Measurements from ENCODE around the gene CTNNBL1.
"Not testable (repeated sequence)": the region's sequence is repeated elsewhere in the genome, so short reads cannot be mapped to it uniquely, and the experiment has no call there.

The CTNNBL1 gene

DNA sequence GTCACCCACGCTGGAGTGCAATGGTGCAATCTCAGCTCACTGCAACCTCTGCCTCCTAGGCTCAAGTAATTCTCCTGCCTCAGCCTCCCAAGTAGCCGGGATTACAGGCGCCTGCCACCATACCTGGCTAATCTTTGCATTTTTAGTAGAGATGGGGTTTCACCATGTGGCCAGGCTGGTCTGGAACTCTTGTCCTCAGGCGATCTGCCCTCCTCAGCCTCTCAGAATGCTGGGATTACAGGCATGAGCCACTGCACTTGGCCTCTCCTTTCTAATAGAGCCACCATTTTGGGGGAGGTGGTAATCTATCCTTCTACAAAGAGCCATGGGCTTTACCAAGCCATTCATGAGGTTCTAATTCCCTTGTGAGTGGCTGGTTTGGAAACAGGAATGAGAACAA, 14.1 kb upstream of the CTNNBL1 start:
- not testable (repeated sequence) for DNase-seq

DNA sequence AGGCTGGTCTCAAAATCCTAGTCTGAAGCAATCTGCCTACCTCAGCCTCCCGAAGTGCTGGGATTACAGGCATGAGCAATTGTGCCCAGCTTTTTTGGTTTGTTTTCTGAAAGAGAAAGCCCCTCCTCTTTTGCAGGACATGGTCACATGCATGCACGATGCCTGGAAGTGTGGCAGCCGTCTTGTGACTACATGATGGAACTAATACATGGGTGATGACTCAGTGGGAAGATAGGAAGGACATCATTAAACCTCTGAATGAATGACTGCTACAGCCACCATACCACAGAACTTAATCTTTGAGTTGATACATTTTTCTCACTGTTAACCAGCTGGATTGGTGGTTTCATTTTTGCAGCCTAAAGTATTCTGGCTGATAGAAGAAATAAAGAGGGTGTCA, 13.4 kb upstream of the CTNNBL1 start:
- no peak for DNase-seq

DNA sequence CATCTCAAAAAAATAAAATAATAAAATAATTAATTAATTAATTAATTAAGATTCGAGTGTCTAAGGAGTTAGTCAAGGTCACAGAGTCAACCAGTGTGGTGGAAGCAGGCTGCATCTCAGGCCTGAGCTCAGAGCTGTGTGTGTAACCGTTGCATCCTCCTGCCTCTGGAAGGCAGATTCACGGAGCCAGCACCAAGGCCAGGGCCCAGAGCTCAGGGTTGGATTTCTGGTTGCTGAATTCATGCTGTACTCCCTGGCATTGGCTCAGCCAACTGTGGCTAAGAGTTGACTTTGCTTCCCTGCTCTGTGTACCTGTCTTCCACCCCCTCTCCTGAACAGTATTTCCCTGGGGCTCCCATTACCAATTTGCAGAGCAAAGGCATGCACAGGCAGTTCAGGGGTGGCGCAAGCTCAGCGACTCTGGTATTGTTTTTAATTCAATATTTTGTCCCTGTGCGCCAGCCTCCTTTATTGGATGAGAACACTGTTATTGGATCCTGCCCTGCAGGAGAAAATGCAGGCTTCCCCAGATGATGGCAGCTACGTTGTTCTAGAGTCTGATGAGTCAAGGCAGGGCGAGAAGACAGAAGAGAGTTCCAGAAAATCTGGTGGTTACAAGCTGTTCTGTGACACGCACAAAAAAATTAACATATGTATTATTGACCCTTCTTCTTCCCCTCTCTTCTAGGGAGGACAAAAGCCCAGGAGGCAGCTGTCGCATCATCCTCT, 12.3 kb upstream of the CTNNBL1 start:
- no peak for DNase-seq

DNA sequence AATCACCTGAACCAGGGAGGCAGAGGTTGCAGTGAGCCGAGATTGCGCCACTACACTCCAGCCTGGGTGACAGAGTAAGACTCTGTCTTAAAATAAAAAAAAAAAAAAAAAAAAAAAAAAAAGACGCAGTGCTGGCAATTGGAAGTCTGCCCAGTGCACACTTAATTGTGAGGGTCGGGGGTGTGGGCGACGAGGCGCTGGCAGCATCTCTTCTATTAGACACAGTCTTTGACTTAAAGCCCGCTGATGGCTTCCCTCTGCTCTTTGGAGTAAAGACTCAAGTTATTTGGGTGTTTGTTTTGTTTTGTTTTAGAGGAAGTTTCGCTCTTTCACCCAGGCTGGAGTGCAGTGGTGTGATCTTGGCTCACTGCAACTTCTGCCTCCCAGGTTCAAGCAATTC, 10.7 kb upstream of the CTNNBL1 start:
- not testable (repeated sequence) for DNase-seq

DNA sequence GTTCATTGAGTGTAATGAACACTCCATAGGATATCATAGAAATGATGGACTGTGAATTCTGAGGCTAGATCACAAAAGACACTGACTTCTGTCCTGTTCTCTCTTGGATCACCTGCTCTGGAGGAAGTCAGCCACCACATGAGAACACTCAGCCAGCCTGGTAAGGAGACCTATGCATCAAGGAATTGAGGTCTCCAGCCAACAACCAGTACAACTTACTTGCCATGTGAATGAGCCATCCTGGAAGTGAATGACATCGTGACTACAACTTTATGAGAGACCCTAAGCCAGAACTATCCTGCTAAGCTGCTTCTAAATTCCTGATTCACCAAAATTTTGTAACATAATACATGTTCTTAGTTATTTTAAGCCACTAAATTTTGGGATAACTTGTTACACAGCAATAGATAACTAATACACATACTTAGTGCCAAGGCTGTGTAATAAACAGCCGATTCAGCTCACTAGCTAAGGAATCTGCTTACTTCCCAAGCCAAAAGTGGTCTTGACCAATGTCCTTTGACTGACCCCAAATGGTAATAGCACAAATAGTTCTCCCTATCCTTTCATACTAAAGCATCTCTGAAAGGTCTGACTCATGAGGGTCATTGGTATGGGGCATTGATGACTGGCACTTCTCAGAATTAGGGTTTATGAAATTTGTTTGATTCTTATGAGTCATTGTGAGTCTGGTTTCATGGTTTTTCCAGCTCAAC, 6.9 kb upstream of the CTNNBL1 start:
- DNase-seq, result no peak

DNA sequence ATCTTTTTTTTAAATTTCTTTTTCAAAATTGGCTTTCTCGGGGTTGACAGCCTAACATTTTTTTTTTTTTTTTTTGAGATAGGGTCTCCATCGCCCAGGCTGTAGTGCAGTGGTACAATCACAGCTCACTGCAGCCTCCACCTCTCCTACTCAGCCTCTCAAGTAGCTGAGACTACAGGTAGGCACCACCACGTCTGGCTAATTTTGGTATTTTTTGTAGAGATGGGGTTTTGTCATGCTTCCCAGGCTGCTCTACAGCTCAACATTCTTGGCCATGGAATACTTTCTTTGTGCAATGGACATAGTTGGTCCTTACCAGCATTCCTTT, 6.4 kb upstream of the CTNNBL1 start:
- no peak for DNase-seq

DNA sequence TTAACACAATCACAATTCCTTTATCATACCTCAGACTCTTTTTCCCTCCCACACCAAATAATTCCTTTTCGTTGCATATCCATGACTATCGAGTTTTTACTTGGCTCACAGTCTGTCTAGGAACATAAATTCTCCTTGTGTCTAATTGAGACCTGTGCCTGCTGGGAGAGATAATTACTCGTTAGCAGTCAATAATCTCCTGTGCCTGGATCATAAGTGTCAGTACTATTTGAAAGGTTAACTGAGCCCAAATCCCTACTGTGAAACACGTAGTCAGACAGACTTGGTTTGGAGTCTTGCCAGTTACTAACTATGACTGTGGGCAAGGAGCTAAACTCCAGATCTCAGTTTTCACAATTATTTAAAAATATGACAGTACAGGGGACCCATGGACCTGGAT, 5.7 kb upstream of the CTNNBL1 start:
- DNase-seq, result no peak

DNA sequence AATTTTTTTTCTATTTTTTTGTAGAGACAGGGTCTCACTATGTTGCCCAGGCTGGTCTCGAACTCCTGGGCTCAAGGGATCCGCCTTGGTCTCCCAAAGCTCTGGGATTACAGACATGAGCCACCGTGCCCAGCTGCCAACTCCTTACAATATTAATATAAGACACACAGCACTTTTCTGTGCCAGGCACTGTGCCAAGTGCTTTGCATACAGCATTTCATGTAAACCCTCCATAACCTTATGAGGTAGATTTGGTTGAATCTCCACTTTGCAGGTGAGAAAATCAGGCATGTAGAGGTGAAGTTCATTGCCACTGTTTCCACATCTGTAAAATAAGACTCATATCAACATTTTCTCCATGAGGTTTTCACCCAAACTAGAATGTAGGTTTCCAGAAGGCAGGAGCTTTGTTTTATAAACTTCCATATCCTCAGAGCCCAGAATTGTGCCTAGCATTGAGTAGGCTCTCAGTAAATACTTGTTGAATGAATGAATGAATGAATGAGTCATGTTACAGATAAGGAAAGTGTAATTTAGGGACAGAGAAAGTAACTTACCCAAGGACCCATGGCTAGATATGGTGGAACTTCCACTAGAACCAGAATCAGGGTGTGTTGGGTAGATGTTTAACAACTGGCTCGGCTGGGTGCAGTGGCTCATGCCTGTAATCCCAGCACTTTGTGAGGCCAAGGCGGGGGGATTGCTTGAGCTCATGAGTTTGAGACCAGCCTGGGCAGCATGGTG, 3.0 kb upstream of the CTNNBL1 start:
- DNase-seq, result no peak

DNA sequence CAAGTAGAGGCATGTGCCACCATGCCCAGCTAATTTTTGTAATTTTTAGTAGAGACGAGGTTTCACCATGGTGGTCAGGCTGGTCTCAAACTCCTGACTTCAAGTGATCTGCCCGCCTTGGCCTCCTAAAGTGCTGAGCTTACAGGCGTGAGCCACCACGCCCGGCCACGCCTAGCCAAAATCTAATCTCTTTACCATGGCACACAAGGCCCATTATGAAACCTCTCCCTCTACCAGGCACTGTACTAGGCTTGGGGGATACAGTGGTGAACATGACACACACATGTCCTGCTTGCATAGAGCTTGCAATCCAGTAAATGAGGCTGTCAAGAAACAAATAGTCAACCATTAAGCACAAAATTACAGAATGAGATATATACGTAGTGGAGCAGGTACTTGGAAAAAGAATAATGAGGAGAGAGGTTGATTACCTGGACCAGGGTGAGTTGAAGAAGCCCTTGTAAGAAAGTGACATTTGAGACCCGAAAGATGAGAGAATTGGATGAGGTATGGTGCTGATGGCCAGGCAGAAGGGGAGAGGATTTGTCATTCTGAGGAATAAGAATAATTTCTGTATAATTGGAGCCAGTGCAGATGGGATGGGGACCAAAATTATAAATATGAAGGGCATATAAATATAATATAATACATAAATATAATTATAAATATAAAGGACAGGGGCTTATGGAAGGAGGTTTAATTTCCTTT, 1.2 kb upstream of the CTNNBL1 start:
- no peak for DNase-seq

DNA sequence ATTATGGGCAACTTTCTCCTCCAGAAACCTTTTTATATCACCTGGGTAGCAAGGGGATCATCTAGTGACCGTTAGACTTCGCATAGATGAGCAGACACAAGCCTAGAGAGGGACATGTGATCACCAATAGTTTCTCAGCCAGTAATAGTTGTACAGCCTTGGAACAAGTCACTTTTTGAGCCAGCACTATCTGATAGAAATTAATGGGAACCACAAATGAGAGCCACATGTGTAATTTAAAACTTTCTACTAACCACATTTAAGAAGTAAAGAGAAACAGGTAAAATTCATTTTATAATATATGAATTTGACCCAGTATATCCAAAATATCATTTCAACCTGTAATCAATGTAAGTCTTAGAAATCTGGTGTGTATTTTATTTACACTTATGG, 592 bp upstream of the CTNNBL1 start:
- no peak for DNase-seq

DNA sequence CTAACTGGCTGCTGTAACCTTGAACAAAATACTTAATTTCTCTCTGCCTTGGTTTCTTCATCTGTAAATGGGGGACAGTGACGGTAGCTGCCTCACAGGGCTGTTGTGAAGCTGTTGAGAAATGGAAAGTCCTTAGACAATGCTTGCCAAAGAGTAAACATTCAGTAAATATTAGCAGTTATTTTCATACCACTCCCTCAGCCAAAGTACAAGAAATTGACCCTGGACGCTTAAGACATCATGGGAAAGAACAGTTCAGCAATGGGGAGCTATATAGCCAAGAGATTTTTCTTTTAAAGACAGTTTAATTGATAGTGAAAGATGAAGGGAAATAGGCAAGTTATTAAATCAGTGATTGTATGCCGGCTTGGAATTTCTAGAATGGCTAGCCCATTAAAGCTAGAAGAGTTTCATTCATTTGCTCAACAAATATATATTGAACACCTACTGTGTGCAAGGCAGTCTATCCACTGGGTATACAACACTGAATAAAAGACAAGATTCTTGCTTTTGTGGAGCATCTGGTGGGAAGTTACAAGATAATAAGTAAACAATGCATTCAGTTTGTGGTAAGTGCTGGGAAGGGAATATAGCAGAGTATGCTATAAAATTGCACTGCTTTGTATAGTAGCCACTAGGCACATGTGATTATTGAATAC, 2.0 kb downstream of the CTNNBL1 start:
- DNase-seq, result no peak

DNA sequence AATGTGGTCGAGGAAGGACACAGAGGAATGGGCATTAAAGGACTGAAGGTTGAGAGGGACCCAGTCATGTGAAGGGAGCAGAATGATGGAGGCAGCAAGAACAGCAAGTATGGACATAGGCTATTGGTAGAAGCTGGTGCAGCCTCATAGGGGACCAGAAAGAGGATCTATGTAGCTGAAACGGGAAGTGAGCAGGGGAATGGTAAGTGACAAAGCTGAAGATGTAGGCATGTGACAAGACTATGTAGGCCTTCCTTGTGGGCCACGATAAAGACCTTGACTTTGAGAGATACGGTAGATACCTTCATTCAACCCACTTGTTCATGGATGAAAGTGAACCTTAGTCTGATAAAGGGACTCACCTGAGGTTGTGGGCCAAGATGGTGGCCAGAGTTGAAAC, 3.5 kb downstream of the CTNNBL1 start:
- no peak for DNase-seq

DNA sequence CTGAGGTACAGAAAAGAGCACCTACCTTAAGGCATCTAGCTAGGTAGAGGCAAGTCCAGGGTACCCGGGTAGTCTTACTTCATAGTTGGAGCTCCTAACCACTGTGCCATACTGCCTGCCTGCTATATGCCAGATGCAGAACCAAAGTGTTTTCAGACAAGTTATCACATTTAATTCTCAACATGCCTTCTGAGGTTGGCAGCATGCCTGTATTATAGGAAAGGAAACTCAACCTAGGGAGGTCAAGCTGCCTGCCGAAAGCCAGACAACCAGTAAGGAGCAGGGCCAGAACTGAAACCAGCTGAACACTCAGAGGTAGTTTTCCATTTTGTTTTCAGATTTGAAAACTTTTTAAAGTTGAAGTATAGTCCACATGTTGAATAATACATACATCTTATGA, 5.4 kb downstream of the CTNNBL1 start:
- no peak for DNase-seq

DNA sequence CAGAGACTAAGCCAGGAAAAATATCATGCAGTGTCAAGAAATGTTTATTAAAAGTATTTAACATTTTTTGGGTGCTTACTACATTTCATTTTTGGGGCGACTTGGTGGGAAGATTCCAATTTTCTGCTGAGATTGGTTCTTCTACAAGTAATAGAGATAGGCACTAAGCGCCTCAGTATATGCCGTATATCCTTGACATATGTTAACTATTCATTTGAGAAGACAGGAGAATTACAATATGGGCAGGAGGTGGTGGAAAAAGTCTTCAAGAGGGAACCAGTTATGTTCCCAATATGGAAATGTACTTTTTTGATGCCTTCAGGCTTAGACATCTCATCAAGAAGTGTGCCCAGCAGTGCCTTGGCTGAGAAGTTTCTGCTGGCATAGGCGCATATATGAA, 6.5 kb downstream of the CTNNBL1 start:
- no peak for DNase-seq

DNA sequence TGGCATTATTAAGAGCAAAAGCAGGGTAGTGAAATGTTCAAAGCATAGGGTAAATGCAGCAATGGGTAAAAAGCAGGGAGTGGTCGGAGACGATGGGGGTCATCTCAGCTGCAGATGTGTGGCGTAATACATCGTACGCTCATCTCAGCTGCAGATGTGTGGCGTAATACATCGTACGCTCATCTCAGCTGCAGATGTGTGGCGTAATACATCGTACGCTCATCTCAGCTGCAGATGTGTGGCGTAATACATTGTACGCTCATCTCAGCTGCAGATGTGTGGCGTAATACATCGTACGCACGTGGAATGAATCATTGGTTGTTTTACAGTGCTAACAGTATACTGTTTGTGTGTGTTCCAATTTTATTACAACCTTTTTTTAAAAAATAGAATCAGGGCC, 7.8 kb downstream of the CTNNBL1 start:
- DNase-seq, result not testable (repeated sequence)

DNA sequence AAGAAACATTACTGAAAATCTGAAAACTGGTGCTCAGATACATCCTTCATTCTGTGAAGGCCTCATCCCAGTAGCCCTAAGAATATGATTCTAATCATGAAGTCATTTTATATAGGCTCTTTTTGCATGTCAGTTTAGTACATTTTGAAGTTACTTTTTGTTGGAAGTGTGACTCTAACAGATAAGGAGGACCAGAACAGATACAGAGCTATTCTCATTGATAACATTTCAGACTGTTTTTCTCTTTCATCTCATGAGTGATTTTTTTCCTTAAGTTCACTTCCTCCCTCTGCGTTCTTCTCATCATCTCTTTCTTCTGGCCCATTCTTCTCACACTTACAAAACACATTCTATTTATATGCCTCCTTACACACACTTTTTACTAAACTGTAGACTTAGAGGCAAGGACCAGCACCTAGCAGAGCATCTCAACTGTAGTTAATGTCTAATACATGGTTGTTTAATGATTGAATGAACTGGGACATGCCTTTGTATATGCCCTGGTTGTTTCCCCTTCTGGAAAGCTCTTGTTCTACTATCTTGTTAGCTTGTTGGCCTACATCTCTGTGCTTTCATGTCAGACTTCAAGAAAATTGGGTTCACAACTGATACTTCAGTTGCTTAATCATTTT, 8.7 kb downstream of the CTNNBL1 start:
- no peak for DNase-seq

DNA sequence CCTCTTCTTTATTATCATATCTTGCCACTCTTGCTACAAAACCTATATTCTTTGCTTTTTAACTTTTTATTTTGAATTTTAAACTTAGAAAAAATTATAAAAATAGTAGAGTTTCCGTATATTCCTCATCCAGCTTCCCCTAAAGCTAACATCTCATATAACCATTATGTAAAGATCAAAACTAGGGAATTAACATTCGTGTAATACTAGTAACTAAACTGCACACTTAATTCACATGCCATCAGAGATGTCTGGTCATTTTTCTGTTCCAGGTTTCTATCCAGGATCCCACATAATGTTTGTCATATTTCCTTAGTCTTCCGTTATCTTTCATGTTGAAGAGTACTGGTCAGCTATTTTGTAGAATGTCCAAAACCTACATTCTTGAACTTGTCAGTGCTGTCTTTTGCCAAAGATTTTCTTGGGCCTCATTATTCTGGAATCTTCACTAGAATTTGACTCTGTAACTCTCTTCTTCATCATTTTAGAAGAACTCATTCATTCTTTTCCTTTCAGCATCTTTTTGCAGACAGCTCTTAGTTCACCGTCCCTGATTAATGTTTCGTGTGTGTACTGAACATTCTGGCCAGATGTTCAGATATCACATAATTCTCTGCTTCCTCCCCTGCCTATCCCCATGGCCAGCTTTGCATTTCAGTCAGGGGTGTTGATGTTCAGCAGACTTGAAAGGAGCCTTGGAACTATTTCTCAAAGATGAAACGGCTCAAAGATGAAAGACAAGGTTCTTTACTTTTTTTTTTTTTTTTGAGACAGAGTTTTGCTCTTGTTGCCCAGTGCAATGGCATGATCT, 9.4 kb downstream of the CTNNBL1 start:
- DNase-seq, result no peak

DNA sequence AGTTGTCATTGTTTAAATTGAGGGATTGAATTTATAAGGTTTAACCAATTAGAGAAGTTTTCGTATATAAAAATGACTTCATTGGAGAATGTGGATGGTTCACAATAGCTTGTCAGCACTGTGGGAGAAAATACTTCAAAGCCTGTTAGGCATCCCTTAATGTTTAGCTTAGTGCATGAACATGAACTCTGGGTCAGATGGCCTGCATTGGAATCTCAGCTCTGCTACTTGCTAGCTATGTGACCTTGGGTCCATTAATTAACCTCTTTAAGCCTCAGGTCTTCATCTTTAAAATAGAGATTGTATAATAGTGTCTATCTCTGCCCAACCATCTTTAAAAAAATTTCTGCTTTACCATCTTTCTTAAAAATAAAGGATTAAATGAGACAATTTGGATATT, 11.1 kb downstream of the CTNNBL1 start:
- no peak for DNase-seq

DNA sequence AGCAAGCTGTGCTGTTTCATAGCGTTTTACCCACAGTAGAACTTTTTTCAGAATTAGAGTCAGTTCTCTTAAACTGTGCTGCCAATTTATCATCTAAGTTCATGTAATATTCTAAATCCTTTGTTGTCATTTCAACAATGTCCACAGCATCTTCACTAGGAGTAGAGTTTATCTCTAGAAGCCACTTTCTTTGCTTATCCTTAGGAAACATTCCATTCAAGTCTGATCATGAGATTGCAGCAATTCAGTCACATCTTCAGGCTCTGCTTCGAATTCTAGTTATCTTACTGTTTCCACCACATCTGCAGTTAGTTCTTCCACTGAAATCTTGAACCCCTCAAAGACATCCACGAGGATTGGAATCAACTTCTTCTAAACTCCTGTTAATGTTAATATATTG, 12.5 kb downstream of the CTNNBL1 start:
- no peak for DNase-seq

DNA sequence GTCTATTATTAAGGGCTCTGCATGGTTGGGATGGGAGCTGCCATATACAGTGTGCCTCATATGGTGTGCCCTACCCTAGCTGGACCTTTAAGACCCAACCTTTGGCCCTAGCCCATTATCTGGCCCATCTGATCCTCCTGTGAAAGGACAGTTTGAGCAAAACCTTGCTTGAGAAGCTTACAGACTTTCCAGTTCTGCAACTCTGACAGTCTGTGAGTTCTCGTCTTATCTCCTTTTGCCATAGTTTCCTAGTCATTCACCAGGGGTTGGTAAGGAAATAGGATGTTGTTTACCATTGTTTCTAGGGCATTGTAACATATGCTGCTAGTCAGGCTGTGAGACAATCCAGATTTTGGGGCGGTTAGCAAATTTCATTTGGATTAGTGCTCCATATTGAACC, 17.2 kb downstream of the CTNNBL1 start:
- no peak for DNase-seq
